ENCODE results near the gene SH3BGR.
A peak's percentile ranks its signal among the peaks of the same experiment; 100 is the strongest.
"Not testable (repeated sequence)": the region's sequence is repeated elsewhere in the genome, so short reads cannot be mapped to it uniquely, and the experiment has no call there.

SH3BGR gene

DNA sequence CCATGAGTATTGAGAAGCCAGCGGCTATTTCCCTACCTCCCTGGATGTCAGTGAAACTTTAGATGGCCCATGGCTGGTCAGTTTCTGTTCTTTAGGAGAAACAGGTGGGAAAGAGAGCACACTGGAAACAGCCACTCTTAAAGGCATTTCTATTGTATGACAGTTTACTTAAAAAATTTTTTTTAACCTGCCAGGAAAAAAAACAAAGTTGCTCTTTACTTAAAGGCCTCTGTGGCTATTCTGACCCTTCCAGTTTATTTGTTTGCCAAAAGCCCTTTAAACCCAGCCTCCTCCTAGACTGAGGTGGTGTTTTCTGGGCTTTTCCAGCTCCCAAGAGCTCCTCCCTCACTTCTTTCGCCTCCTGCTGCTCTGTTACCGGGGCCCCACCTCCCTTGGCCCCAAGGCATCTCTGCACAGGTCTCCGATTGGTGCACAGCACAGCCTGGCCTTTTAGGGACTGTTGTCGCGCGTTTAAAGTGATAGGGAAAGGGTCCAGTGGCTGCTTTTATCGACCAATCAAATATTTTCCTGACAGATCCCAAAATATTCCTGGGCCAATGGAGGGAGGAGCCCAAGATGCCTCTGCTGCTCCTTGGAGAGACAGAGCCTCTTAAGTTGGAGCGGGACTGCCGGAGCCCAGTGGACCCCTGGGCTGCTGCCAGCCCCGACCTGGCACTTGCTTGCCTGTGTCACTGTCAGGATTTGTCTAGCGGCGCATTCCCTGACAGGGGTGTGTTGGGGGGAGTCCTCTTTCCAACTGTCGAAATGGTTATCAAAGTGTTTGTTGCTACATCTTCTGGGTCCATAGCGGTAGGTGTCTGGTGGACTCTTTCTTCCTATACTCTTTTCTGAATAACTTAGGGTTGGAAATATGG is at the start of gene SH3BGR:
Gene SH3BGR (plus strand): TSS at position 639 of the 875 bp plus-strand sequence. CDS start 127 bp downstream, at position 766.
- DNase-seq (ENCODE audit: low spot score): no peak

DNA sequence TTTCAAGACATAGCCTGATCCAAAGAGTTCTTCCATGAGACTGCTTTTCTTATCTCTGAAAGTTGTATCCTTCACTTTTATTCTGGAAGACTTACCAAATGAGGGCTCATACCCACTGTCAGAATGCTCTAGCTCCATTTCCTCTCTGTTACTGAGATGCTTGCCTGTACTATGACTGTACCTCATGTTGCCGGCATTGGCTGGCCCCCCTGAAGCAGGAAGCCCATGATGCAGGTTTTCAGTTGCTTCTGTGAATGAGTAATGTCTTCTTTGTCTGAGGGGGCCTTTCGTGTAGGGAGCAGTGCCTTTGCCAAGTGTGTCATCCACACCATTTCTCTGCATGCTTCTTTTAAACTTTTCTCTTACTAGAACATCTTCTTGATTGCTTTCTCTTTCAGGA is 45.7 kb upstream of the SH3BGR start:
- no peak for DNase-seq (ENCODE audit: low spot score)

DNA sequence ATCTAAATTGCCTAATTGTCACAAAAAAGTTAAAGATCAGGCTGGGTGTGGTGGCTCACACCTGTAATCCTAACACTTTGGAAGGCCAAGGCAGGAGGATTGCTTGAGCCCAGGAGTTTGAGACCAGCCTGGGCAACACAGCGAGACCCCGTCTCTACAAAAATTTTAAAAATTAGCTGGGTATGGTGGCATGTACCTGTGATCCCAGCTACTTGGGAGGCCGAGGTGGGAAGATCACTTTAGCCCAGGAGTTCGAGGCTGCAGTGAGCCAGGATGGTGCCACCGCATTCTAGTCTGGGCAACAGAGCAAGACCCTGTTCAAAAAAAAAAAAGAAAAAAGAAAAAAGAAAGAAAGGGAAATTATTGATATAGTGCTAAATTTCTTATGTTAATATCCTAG is 32.6 kb upstream of the SH3BGR start:
- not testable (repeated sequence) for DNase-seq (ENCODE audit: low spot score)

DNA sequence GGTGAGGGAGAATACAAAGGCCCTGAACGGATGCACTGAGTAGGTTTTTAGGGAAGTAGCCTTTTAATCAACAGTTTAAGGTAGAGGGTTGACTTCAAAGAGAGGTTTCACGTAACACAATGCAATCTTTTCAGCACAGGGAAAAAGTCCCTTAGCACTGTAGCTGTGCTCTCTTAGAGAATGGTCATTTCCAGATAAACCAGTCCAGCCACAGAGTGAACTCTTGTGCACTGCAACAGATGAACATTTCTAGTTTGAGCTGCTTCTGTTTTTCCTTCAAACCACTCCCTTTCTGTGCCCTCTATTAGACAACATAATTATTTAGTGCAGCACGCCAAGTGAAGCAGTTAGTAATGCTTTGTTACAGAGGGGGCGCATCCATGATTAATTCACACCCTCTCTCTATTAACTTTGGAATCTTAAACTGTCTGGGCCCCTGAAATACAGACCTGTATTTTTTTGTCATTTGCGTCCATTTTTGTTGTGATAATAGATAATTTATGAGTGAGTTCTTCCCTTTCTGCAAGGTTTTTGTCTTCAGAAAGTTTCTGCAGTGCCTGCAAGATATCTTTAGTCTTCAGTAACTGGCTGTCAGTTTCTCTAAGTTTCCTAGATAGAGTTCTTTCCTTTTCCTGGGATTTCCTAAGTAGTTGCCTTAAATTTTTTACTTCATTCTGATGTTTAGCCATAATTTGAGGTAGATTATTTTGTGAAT is 29.1 kb upstream of the SH3BGR start:
- DNase-seq (ENCODE audit: low spot score): no peak

DNA sequence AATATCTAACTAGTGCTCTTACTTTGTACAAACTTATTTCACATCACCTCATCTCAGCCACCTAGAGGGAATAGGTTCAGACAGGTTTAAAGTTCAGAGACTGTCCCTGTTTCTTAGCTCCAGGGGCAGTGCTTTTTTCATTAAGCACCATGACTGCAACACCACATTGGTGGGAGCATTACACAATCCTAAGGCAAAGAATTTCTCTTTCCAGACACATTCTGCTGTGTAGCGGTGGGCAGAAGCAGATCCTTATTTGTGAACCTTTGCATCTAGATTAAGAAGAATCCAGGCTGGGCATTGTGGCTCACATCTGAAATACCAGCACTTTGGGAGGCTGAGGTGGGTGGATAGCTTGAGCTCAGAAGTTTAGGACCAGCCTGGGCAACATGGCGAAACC is 22.3 kb upstream of the SH3BGR start:
- no peak for DNase-seq (ENCODE audit: low spot score)

DNA sequence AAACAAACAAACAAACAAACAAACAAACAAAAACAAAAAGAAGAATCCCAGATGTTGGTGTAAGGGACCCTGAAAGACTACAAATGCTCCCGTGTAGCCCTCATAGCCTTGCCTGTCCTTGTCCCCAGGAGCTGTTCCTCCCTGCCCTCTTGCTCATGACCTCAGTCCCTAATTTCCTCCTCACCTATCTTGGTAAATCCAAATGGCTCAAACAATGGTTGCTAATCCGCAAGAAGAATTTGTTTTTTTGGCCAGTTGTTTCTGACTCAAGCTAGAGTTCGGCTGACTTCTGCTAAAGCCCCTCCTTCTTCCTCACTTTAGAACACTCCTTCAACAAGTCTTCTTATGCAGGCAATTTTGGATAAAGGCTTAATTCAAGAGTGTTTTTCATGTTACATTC is 21.8 kb upstream of the SH3BGR start:
- DNase-seq (ENCODE audit: low spot score): no peak

DNA sequence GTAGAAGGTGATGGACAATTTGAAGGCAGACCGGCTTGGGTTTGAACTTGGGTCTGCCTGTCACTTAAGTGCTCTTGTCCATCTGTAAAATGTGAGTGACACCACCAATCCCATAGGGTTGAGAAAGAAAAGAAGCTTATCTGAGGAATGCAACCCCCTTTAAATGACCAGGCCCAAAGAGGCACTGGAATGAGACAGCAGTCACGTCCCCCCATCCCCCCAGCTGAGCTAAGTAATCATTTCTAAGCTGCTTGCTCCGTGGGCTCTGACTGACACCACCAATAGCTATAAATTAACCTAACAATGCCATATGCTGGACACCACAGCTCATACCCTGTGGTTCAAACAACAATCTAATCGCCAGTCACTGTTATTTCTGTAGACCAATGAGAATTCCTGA is 21.3 kb upstream of the SH3BGR start:
- no peak for DNase-seq (ENCODE audit: low spot score)

DNA sequence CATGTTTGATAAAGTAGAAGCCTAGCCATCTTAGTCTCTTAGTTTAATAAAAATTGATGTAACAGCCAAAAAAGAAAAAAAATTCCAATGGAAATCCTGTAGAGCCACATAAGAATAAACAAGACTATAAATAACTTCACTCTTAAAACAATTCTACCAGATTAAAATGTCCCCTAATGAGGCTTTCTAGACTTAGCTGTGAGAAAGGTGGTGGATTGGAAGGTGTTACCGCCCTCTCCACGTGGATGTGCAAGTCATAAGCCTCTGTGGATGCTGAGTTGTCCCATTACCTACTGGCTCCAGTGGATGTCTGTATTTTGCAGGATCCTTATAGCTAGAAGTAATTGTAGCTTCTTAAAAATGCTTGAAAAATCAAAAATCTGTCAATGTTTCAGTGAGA is 20.8 kb upstream of the SH3BGR start:
- DNase-seq (ENCODE audit: low spot score): no peak

DNA sequence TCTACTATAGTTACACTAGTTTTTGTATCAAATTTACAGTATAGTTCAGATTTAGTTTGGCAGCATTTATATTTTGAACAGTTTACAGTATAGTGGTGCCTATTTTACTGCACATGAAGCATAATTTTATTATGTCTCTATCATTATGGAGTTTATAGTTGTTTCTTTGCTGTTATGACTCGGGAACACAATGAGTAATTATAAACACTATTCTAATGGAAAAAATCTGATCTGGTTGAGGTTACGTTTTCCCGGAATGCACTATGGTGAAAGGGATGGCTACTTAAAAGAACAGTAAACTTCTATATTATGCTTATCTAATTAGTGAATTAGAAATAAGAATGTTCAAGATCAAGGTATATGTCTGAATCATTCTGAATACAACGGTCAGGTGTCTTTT is 16.8 kb upstream of the SH3BGR start:
- no peak for DNase-seq (ENCODE audit: low spot score)

DNA sequence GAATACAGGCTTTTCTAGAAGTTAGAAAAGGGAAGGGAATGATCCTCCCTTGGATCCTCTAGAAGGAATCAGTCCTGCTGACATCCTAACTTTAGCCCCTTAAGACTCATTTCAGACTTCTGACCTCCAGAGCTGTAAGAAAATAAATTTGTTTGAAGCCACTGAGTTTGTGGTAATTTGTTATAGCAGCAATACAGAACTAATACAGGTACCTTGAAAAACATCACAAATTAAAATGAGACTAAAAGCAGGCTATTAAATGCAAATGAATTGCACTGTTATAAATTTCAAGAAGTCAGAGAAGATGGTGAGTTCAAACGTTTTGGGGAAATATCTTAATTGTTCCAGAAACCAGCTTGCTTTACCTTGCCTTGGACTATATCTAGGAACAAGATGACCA is 12.5 kb upstream of the SH3BGR start:
- no peak for DNase-seq (ENCODE audit: low spot score)

DNA sequence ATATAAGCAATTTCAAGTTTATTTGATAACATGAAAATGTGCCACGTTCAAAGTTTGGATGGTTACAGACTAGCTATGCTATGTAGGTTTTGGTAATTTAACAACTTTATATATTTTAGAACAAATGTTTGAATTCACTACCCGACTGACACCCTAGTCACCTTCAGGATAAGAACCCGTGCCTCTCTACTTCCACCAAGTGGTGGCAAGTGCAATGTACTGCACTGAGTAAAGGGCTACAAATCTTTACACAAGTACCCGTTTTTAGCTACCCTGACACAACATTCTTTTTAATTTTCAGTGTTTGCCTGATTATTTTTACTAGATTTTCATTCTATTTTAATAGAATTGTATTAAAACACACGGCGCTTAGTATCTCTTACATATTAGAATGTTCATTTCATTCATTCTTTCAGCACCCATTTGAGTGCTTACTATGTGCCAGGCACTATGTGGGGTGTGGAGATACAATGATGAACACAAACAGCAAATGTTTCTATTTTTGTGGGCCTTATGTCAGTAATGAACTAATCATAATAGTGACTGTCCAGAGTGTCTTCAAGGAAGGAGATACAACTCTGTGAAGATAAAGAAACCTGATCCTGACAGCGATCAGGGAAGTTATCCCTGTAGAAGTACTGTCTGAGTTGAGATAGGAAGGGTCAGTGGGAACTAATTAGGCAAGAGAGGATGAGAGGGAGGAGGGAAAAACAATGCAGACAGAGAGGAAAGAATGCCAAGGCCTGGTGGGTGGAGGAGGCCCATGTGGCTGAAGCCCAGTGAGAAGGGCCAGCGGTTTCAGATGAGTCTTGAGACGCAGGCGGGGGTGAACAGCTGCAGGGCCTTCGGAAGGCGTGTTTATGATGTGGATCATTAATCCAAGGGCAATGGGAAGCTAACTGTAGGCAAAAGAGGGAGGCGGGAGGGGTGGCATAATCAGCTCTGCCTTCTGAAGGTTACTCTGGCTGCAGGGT is 10.0 kb upstream of the SH3BGR start:
- peak; percentile 52 for DNase-seq (ENCODE audit: low spot score)

DNA sequence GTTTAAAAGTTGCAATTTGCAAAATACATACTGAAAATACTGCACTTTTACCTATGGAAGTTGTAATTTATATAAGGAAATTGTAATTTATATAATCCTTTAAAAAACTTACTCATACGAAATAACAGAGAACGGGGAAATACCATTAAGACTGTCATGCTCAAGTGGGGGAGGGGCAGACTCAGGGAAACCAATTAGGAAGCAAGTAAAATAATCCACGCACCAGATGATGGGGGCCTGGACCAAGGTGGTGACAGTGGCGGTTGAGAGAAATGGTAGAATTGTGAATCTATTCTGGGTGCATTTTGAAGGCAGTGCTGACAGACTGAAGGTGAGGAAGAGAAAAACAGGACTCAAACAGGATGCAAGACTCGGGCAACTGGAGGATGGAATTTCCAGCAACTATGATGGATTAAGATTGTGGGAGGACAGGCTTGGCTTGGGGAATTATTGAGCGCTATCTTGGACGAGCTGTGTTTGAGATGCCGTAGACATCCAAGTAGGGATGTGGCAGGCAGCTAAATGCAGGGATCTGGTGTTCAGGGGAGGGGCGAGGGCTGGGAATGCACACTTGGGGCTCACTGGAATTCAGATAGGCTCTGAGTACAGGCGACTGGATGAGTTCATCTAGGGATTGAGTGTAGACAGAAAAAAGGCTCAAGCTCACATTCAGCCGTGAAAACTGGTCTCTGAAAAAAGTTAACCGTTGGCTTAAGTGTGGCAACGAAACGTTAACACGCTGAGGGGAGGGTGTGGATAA is 7.2 kb upstream of the SH3BGR start:
- DNase-seq (ENCODE audit: low spot score): no peak

DNA sequence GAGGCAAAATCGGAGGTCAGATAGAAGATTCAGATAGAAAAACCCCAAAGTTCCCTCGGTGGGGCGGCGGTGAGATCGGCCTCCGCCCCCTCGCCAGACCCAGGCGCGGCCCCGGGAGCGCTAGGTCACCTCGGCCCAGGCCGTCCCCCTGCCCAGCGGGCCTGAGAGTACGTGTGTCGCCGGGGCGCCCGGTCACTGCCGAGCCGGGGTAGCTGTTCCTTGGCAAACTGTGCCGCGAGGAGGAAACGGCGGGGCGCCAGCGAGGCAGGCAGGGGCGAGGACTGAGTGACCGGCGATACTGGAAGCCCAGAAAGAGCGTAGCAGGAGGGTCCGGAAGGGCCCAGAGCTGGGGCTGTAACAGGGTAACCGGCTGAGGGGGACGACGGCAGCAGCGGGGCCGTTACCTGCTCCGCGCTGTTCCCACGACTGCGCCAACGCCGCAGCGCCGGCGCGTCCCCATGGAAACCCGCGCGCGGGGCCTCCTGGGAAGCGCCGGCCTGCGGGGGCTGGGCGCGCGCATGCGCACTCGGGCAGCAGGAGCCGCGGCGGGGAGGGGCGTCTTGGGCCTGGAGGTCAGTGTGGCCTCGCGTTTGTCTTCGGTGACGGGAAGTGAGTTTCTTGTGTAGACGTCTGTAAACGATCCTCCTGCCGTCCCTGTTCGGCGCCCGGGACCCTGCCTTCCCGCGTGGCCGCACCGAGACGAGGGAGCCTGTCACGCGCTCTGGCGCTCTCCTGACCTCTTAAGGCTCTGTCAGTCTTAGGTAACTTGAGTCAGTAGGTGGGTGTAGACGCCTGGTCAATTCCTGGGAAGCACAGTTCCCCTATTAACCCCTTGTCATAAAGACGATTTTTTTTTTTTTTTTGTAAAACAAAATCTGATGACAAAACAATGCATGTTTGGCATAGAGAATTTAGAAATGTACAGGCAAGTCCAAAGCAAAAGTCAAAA is 6.2 kb upstream of the SH3BGR start, which contains the start of gene LCA5L:
Gene LCA5L (minus strand): TSS at position 458 of the 949 bp plus-strand sequence. CDS start 17,285 bp downstream, outside the sequence.
- DNase-seq (ENCODE audit: low spot score): peak; percentile 91

DNA sequence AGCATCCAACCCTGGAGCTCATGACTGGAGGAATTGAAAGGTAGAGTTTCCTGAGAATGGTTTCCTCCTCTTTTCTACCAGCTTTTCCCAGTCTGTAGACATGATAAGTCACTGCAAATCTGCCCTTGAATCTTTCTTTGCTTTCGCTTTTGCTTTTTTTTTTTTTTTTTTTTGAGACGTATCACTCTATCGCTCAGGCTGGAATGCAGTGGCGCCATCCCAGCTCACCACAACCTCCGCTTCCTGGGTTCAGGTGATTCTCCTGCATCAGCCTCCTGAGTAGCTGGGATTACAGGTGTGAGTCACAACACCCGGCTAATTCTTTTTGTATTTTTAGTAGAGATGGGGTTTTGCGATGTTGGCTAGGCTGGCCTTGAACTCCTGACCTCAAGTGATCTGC is 4.5 kb upstream of the SH3BGR start:
- DNase-seq (ENCODE audit: low spot score): no peak

DNA sequence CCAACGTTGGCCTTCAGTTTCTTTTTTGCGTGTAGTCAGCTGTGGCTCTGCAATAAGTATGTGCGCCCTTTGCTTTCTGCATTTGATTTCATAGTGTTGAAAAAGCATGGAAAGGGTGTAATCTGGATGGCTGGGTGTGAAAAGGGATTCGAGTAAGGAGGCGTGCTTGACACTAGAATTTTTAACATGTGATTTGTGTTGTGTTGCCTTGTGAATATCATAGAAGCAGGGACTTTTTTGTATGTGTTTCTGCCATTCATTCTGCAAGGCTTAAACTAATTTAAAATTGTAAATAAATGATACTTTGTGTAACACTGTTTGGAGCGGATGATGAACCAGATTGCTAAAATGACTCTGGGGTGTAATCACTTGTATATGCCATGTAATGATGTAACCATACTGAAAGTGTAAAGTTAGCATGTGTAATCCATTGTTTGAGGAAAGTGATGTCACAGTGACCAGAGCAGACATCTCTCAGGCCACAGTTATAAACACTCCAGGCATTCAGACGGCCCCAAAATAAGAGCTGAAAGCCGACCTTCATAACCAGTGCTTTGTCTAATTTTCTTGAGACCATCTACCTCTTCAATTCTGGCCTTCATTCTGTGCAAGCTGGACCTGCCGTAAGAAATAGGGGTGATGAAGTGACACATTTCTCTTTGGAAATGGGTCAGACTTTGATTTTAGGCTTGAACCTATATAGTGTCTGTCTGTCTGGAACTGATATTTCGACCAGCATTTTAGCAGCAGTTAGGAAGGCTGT is 618 bp downstream of the SH3BGR start:
- no peak for DNase-seq (ENCODE audit: low spot score)

DNA sequence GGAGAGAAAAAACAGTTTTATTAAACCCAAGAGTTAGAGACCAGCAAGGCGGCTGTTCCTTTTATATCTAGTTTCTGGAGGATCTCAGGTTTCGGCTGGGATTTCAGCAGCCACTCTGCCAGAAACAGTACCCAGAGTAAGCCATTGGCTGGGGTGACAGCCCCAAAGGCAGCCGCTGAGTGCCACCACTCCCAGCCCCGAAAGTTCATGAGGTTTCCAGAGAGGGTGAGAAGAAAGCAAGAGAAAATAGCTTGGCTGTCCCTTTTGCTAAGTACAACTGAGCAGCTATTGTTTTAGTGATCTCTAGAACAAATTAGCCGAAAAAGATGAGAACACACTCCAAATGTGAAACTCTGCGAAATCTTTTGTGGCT is 1.2 kb downstream of the SH3BGR start:
- no peak for DNase-seq (ENCODE audit: low spot score)

DNA sequence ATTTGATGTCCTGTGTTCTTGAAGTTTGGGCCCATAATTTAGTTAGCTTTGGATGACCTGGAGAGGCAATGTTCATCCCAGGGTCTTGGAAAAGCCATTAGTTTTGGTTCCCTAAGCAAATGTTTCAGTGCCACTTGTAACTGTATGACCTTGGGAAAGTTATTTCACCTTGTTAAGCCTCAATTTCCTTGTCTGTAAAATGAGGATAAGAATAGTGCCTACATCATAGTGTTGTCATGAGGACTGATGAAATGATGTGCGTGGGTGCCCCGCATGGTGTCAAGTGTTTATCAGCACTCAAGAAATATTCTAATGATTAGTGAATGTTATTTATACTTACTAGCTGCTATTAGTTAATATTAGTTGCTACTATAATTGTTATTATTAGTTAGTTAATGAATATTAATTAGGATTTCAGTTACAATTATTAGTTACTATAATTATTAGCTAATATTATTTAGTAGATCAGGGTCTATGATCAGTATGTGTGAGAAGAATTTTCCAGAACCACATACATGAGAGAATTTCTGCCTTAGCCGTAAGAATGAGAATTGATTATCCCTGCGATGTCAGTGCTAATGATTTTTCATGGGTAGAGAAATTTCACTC is 1.9 kb downstream of the SH3BGR start:
- DNase-seq (ENCODE audit: low spot score): no peak

DNA sequence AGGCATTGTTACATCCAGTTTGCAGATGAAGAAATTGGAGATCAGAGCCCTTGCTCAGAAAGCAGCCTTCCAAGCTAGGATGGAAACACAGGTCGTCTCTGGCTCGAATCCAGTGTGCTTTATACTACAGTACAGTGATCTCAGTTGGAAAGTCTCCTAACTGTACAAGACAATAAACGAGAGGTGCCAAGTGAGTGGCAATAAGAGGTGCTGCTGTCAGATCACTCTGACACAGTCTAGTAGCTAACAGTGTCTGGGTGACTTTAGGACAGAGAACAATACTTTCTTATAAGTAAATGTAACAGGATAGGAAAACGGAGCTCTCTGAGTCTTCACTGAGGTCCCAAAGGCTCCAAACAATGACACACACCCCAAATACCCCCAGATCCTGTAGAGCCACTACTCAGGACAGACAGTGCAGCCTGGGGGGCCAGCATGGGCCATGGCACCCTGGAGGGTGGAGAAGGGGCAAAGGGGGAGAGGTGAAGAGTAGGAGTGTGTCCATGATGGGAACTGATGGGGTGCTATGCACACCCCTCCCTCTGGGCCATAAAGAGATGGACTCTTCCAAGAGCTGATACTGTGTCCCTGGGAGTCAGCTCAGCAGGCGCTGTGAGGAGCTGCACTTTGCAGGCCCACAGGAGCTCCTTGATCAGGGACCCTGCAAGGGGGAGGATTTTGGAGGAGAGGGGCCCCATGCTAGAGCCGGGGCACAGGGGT is 3.3 kb downstream of the SH3BGR start:
- no peak for DNase-seq (ENCODE audit: low spot score)
